GM12891 (cell line): ENCODE data around the gene BIVM.

Experiments used
- POLR2A ChIP-seq: IDR thresholded peaks from 2 replicates; pipeline ENCODE4 v1.6.1; 2011; ENCODE audit warnings: low read depth, low read length, control low read depth
- POLR2AphosphoS5 ChIP-seq: IDR thresholded peaks from 2 replicates; pipeline ENCODE4 v1.6.1; 2011; ENCODE audit warnings: low read depth, low read length, control low read depth
- POU2F2 ChIP-seq: IDR thresholded peaks from 2 replicates; pipeline ENCODE4 v1.6.1; 2011; ENCODE audit warnings: low read depth, mild to moderate bottlenecking, control low read depth, low read length, moderate library complexity
- SPI1 ChIP-seq: IDR thresholded peaks from 2 replicates; pipeline ENCODE4 v1.6.1; 2011; ENCODE audit warnings: low read depth, low read length, control low read depth
- TAF1 ChIP-seq: IDR thresholded peaks from 2 replicates; pipeline ENCODE4 v1.6.1; 2011; ENCODE audit warnings: low read depth, low read length, control low read depth

DNA sequence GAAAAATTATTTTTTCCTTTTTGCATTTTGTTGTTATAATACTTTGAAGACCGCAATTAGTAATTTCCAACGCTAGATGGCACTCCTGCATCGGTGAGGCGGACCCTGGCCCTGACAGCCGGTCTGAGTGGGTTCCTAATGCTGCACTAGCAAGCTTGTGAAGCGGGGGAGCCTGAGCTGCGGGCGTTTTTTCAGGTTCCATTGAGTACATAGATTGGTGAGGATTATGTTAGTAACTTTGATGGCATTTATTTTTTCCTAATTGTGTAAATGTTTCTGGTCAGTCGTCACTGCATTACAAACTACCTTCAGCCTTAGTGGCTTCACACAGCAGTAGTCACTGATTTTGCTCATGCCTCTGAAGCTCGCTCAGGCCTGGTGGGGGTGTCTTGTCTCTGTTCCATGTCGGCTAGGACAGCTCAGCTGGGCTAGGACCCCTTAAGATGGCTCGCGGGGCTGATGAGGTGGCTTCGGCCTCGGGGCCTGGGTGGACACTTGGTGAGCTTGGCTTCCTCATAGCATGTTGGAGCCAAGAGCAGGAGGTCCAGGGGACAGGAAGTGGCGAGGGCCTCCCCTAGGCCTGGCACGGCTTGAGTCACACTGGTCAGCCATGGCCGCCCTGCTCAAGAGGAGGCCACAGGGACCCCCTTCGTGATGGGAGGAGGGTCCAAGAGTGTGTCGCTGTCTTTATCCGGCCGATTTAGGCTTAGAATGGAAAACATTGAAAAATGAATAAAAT, 71.9 kb downstream of the BIVM start:
- TF ChIP-seq POLR2A (no peak), POLR2AphosphoS5 (no peak), TAF1 (no peak), POU2F2 (no peak), SPI1 (no peak)
